K562 (cell line): ENCODE data around the gene CTAGE8.
"Not testable (repeated sequence)": the region's sequence is repeated elsewhere in the genome, so short reads cannot be mapped to it uniquely, and the experiment has no call there.

Source experiments
- ELF1 ChIP-seq: fragments of 200-800 bp; sonication (Bioruptor generic); IDR thresholded peaks from 2 replicates; pipeline ENCODE4 v1.6.1; 2016; ENCODE audit warnings: missing genetic modification characterization, missing compliant biosample characterization
- FUS ChIP-seq: fragments of 200-400 bp; formaldehyde crosslinking; optimal IDR thresholded peaks from 2 replicates; pipeline ENCODE3; 2017; ENCODE audit warnings: low read depth, low read length
- GABPB1 ChIP-seq: sonication (generic); formaldehyde crosslinking; IDR thresholded peaks from 2 replicates; pipeline ENCODE4 v1.8.0; 2022; ENCODE audit warnings: mild to moderate bottlenecking, missing genetic modification reagents
- GATAD2B ChIP-seq: fragments of 450-650 bp; IDR thresholded peaks from 2 replicates; pipeline ENCODE4 v1.6.1; 2017; ENCODE audit warnings: mild to moderate bottlenecking, borderline replicate concordance
- LEF1 ChIP-seq: fragments of 450-650 bp; IDR thresholded peaks from 2 replicates; pipeline ENCODE4 v1.6.1; 2016; ENCODE audit warnings: mild to moderate bottlenecking
- POLR2A ChIP-seq: fragments of 450-650 bp; conservative IDR thresholded peaks from 2 replicates; pipeline ENCODE4 v1.6.1; 2016
- ZNF134 ChIP-seq: fragments of 250-450 bp; sonication (Bioruptor Pico); conservative IDR thresholded peaks from 2 replicates; pipeline ENCODE4 v1.4.0; 2020
- TF ChIP-seq, protein P1 (sequence below), 3 experiments: IDR thresholded peaks in 2 of 3; conservative IDR thresholded peaks in 1 of 3; 2 replicates each; pipeline ENCODE4 v1.5.1; 2011 to 2012; ENCODE audit warnings: low read length in 3 of 3, mild to moderate bottlenecking in 3 of 3, control low read depth in 2 of 3, improper control_type of control experiment in 1 of 3, inconsistent platforms in 1 of 3, low read depth in 1 of 3, mixed read lengths in 1 of 3, moderate library complexity in 1 of 3; ENCODE audit not compliant: insufficient read depth in 2 of 3
- TF ChIP-seq, protein P2 (sequence below), 2 experiments: fragments of 450-650 bp; formaldehyde crosslinking in 1 of 2; IDR thresholded peaks; 2 replicates each; pipeline versions ENCODE4 v1.4.0 to v1.6.1; 2014 to 2020; ENCODE audit warnings: mild to moderate bottlenecking in 2 of 2, borderline replicate concordance in 1 of 2, low read depth in 1 of 2

DNA sequence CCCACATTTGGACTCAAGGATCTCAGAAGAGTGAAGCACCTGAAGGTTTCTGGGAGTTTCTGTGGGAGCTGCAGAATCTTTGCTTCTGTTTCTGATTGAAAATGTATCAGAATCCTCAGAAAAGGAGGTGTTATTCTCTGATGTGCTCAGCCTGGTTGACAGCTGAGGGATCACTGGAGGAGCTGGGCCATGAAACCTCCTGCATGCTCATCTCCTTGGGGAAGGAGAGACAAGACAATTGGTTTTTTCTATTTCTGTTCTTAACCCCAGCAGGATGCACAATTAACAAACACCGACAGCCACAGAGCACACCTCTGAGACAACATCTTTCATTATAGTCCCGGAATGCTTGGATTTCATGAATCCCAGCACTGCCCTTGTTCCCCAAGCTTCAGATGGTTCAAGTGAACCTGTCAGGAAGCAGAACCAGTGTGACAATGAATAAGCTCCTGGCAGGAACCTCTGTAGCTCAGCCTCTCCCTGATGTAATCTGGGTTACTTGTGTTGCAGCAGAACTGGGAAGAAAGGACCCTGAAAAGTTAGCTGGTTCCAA, 30.5 kb downstream of the CTAGE8 start:
- TF ChIP-seq POLR2A; GABPB1 (CRISPR knock-in tag); ZNF134; GATAD2B; ELF1; FUS; LEF1: not testable (repeated sequence)
- TF ChIP-seq, protein P1, sequence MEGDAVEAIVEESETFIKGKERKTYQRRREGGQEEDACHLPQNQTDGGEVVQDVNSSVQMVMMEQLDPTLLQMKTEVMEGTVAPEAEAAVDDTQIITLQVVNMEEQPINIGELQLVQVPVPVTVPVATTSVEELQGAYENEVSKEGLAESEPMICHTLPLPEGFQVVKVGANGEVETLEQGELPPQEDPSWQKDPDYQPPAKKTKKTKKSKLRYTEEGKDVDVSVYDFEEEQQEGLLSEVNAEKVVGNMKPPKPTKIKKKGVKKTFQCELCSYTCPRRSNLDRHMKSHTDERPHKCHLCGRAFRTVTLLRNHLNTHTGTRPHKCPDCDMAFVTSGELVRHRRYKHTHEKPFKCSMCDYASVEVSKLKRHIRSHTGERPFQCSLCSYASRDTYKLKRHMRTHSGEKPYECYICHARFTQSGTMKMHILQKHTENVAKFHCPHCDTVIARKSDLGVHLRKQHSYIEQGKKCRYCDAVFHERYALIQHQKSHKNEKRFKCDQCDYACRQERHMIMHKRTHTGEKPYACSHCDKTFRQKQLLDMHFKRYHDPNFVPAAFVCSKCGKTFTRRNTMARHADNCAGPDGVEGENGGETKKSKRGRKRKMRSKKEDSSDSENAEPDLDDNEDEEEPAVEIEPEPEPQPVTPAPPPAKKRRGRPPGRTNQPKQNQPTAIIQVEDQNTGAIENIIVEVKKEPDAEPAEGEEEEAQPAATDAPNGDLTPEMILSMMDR (IDR thresholded peaks at IDR 0.05 in 2 of 3, conservative IDR thresholded peaks at IDR 0.05 in 1 of 3; ENCODE audit: insufficient read depth in 2 of 3, low read depth in 1 of 3, low read length in 3 of 3): not testable (repeated sequence)
- TF ChIP-seq, protein P2, sequence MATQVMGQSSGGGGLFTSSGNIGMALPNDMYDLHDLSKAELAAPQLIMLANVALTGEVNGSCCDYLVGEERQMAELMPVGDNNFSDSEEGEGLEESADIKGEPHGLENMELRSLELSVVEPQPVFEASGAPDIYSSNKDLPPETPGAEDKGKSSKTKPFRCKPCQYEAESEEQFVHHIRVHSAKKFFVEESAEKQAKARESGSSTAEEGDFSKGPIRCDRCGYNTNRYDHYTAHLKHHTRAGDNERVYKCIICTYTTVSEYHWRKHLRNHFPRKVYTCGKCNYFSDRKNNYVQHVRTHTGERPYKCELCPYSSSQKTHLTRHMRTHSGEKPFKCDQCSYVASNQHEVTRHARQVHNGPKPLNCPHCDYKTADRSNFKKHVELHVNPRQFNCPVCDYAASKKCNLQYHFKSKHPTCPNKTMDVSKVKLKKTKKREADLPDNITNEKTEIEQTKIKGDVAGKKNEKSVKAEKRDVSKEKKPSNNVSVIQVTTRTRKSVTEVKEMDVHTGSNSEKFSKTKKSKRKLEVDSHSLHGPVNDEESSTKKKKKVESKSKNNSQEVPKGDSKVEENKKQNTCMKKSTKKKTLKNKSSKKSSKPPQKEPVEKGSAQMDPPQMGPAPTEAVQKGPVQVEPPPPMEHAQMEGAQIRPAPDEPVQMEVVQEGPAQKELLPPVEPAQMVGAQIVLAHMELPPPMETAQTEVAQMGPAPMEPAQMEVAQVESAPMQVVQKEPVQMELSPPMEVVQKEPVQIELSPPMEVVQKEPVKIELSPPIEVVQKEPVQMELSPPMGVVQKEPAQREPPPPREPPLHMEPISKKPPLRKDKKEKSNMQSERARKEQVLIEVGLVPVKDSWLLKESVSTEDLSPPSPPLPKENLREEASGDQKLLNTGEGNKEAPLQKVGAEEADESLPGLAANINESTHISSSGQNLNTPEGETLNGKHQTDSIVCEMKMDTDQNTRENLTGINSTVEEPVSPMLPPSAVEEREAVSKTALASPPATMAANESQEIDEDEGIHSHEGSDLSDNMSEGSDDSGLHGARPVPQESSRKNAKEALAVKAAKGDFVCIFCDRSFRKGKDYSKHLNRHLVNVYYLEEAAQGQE (IDR thresholded peaks at IDR 0.05; ENCODE audit: borderline replicate concordance): not testable (repeated sequence)
- TF ChIP-seq, protein P2 (CRISPR knock-in tag; IDR thresholded peaks at IDR 0.05; ENCODE audit: low read depth): not testable (repeated sequence)
